ENCODE measurements around the gene ERICH2.

Gene ERICH2

GRCh38 chr2:170817093-170818035 lies 47.2 kb downstream of the ERICH2 start:
- no peak for DNase-seq (ENCODE audit: low read depth in 2 of 2)

GRCh38 chr2:170818036-170818751 lies 48.0 kb downstream of the ERICH2 start:
- no peak for DNase-seq (ENCODE audit: low read depth in 2 of 2)

- DNase-seq (ENCODE audit: low read depth in 2 of 2) = no peak
These were observed 48.7 kb downstream of the ERICH2 start for GRCh38 chr2:170818752-170819470.

GRCh38 chr2:170819680-170820664 lies 49.8 kb downstream of the ERICH2 start:
- no peak for DNase-seq (ENCODE audit: low read depth in 2 of 2)

GRCh38 chr2:170820757-170821530 lies 50.8 kb downstream of the ERICH2 start:
- no peak for DNase-seq (ENCODE audit: low read depth in 2 of 2)

GRCh38 chr2:170821531-170822289 lies 51.5 kb downstream of the ERICH2 start:
- no peak for DNase-seq (ENCODE audit: low read depth in 2 of 2)

GRCh38 chr2:170822290-170823087 lies 52.3 kb downstream of the ERICH2 start:
- no peak for DNase-seq (ENCODE audit: low read depth in 2 of 2)

GRCh38 chr2:170823088-170823897 lies 53.1 kb downstream of the ERICH2 start:
- DNase-seq (ENCODE audit: low read depth in 2 of 2) = no peak

- no peak for DNase-seq (ENCODE audit: low read depth in 2 of 2)
These were observed 53.7 kb downstream of the ERICH2 start for GRCh38 chr2:170823898-170824215.

GRCh38 chr2:170824526-170825015 lies 54.4 kb downstream of the ERICH2 start:
- no peak for DNase-seq (ENCODE audit: low read depth in 2 of 2)

GRCh38 chr2:170827841-170828532 lies 57.8 kb downstream of the ERICH2 start:
- DNase-seq (ENCODE audit: low read depth in 2 of 2) = no peak

- DNase-seq (ENCODE audit: low read depth in 2 of 2) = no peak
These were observed 58.3 kb downstream of the ERICH2 start for GRCh38 chr2:170828533-170828916.

GRCh38 chr2:170829036-170829435 lies 58.9 kb downstream of the ERICH2 start:
- no peak for DNase-seq (ENCODE audit: low read depth in 2 of 2)

- no peak for DNase-seq (ENCODE audit: low read depth in 2 of 2)
These were observed 60.0 kb downstream of the ERICH2 start for GRCh38 chr2:170830166-170830565.

- DNase-seq (ENCODE audit: low read depth in 2 of 2) = no peak
These were observed 60.9 kb downstream of the ERICH2 start for GRCh38 chr2:170831115-170831514.

GRCh38 chr2:170836027-170836426 lies 65.8 kb downstream of the ERICH2 start:
- DNase-seq (ENCODE audit: low read depth in 2 of 2) = no peak

- no peak for DNase-seq (ENCODE audit: low read depth in 2 of 2)
These were observed 70.6 kb downstream of the ERICH2 start for GRCh38 chr2:170840717-170841210.
